HK-2 (cell line): Measurements from ENCODE around the gene DIS3L2.
A peak's percentile ranks its signal among the peaks of the same experiment; 100 is the strongest.

Source experiments
- DNase-seq: peaks from one replicate; pipeline ENCODE4 v3.0.0-alpha.2; 2018; ENCODE audit not compliant: unreplicated experiment

DIS3L2 gene

GRCh38 chr2:232228971-232229894 is 267.7 kb downstream of the DIS3L2 start:
- DNase-seq: peak; percentile 55

- no peak for DNase-seq
These were observed 268.4 kb downstream of the DIS3L2 start for GRCh38 chr2:232229911-232230310.

GRCh38 chr2:232230560-232230959 is 269.0 kb downstream of the DIS3L2 start:
- DNase-seq: peak; percentile 18

GRCh38 chr2:232231554-232231953 is 270.0 kb downstream of the DIS3L2 start:
- no peak for DNase-seq

GRCh38 chr2:232232915-232233314 is 271.4 kb downstream of the DIS3L2 start:
- DNase-seq: no peak

- DNase-seq: no peak
These were observed 273.6 kb downstream of the DIS3L2 start for GRCh38 chr2:232234922-232235615.

- no peak for DNase-seq
These were observed 274.2 kb downstream of the DIS3L2 start for GRCh38 chr2:232235716-232236115.

GRCh38 chr2:232236200-232236599 is 274.7 kb downstream of the DIS3L2 start:
- DNase-seq: no peak

- no peak for DNase-seq
These were observed 276.0 kb downstream of the DIS3L2 start for GRCh38 chr2:232237464-232237863.

- DNase-seq: no peak
These were observed 276.6 kb downstream of the DIS3L2 start for GRCh38 chr2:232238108-232238507.

- no peak for DNase-seq
These were observed 277.1 kb downstream of the DIS3L2 start for GRCh38 chr2:232238596-232238995.

GRCh38 chr2:232239951-232240681 is 278.6 kb downstream of the DIS3L2 start:
- DNase-seq: peak; percentile 57

- no peak for DNase-seq
These were observed 279.4 kb downstream of the DIS3L2 start for GRCh38 chr2:232240906-232241305.

GRCh38 chr2:232242316-232242715 is 280.8 kb downstream of the DIS3L2 start:
- DNase-seq: no peak

GRCh38 chr2:232245111-232245510 is 283.6 kb downstream of the DIS3L2 start:
- no peak for DNase-seq

- no peak for DNase-seq
These were observed 284.7 kb downstream of the DIS3L2 start for GRCh38 chr2:232246245-232246644.

- no peak for DNase-seq
These were observed 287.6 kb downstream of the DIS3L2 start for GRCh38 chr2:232249096-232249495.

- no peak for DNase-seq
These were observed 289.0 kb downstream of the DIS3L2 start for GRCh38 chr2:232250246-232251175.

- DNase-seq: no peak
These were observed 293.5 kb downstream of the DIS3L2 start for GRCh38 chr2:232255033-232255432.

GRCh38 chr2:232260075-232260474 is 298.6 kb downstream of the DIS3L2 start:
- DNase-seq: peak; percentile 75

GRCh38 chr2:232261776-232262175 is 300.3 kb downstream of the DIS3L2 start:
- no peak for DNase-seq
